Measurements from ENCODE around the gene C18orf63. TPM values are rescaled to one million over a fixed set of nuclear protein-coding genes. Genes with fewer than 3 reads are reported as not detected.
A peak's percentile ranks its signal among the peaks of the same experiment; 100 is the strongest.
"Not testable (repeated sequence)": the region's sequence is repeated elsewhere in the genome, so short reads cannot be mapped to it uniquely, and the experiment has no call there.

The C18orf63 gene
- total RNA-seq, 1 donor = not detected

GRCh38 chr18:74326231-74326630, 10.6 kb downstream of the C18orf63 start:
- no peak for DNase-seq (ENCODE audit: low read depth in 2 of 3, low spot score in 2 of 3)

DNA sequence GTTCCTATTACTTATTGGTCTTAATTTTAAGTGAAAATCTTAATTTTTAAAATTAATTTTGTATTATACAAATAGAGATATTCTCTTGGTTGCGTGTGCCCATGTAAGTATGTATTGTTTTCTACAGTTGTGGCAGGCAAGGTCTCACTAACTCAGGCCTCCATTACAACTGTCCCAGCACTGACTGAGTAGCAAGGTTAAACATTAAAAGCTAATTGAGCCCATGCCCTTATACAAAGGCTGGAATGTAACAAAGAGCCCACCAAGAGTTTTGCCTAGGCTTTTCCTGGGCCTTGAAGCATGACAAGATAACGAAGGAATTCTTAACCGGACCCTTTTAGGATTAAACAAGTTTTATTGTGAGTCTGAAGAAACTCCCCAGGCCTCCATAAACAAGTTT, 11.2 kb downstream of the C18orf63 start:
- not testable (repeated sequence) for DNase-seq (ENCODE audit: low read depth in 2 of 3, low spot score in 2 of 3)

DNA sequence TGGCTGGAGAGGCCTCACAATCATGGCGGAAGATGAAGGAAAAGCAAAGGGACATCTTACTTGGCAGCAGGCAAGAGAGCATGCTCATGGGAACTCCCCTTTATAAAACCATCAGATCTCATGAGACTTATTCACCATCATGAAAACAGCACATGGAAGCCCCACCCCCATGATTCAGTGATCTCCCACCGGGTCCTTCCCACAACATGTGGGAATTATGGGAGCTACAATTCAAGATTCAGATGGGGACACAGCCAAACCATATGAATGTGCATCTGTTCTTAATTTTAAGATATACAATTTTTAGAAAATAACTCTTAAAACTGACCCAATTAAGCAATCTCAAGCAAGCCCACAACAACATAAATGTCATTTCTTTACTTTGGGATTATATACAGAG, 12.6 kb downstream of the C18orf63 start:
- DNase-seq (ENCODE audit: low read depth in 2 of 3, low spot score in 2 of 3) = no peak

- no peak for DNase-seq (ENCODE audit: low read depth in 2 of 3, low spot score in 2 of 3)
These were observed 14.1 kb downstream of the C18orf63 start for GRCh38 chr18:74329688-74330205.

DNA sequence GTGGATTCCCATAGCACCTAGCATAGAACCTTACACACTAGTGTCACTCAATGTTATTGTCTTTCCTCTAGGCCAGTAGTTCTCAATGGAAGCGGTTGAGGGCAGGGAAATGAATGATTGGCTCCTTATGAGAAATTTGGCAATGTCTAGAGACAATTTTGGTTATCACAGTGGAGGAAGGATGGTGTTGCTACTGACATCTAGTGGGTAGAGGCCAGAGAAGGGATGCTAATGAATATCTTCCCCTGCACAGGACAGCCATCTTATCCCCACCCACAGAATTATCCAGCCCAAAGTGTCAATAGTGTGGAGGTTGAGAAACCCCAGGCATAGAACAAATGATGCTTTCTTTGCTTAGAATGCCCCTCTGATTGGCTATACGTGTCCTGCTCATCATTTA, 15.8 kb downstream of the C18orf63 start:
- DNase-seq (ENCODE audit: low read depth in 2 of 3, low spot score in 2 of 3) = peak in 2 of 3 donors; percentile 17 to 28

DNA sequence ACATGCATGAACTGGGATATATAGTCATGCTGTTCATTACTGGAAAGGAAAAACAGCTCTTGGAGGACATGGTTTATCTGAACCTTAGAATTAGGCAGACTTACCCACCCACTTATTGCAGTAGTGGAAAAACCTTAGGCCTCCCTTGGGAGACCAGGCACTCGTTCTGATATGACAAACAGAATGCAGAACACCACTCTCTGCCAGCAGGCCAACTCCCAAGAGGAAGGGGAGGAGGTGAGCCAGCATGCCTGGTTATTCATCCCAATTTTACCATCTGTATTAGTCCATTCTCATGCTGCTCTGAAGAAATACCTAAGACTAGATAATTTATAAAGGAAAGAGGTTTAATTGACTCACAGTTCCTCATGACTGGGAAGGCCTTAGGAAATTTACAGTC, 17.5 kb downstream of the C18orf63 start:
- no peak for DNase-seq (ENCODE audit: low read depth in 2 of 3, low spot score in 2 of 3)

DNA sequence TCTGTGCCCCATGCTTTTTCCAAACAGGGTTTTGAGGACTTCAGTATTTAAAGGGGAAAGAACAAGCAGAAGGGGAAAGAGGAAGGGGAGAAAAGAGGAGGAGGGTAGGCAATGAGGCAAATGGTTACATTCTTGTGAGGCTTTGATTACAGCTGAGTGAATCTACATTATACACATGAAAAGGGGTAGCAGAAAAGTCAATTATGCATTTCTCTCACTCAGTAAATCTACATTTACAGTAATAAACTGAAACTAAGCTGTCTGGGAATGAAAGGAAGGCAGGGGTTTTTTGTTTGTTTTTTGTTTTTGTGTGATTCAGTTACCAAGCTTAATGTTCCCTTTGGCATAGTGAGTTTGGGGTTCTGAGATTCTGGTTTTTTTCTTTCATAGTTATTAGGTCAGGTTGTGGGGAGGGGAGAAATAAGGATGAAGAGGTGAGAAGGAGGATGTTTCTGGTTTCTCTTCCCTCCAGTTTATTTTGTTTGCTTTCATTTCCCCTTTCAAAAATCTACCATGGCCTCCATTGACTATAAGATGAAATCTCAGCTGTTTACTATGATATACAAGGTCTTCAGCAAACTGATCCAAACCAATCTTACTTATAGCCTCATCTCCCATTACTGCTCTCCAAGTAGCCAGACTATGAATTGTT, 18.7 kb downstream of the C18orf63 start:
- DNase-seq (ENCODE audit: low read depth in 2 of 3, low spot score in 2 of 3) = no peak

DNA sequence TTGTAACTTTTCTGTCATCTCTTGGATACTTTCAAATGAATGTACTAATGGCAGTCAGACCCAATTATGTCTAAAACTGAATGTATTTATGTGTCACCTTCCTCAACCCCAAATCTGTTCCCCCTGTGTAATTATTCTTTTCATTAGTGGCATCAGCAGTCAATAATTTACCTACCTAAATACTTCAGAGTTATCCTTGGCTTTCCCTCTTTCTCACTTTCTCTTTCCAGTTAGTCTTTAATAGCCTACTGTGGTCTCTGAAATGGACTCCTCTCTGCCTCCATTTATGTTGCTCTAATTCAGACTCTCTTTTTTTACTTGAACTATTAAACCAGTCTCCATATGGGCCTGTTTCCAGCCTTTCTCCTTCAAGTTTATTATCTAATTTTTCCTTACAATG, 21.0 kb downstream of the C18orf63 start:
- DNase-seq (ENCODE audit: low read depth in 2 of 3, low spot score in 2 of 3) = no peak

- no peak for DNase-seq (ENCODE audit: low read depth in 2 of 3, low spot score in 2 of 3)
These were observed 21.7 kb downstream of the C18orf63 start for GRCh38 chr18:74337155-74337911.

- DNase-seq (ENCODE audit: low read depth in 2 of 3, low spot score in 2 of 3) = no peak
These were observed 22.3 kb downstream of the C18orf63 start for GRCh38 chr18:74337912-74338309.

DNA sequence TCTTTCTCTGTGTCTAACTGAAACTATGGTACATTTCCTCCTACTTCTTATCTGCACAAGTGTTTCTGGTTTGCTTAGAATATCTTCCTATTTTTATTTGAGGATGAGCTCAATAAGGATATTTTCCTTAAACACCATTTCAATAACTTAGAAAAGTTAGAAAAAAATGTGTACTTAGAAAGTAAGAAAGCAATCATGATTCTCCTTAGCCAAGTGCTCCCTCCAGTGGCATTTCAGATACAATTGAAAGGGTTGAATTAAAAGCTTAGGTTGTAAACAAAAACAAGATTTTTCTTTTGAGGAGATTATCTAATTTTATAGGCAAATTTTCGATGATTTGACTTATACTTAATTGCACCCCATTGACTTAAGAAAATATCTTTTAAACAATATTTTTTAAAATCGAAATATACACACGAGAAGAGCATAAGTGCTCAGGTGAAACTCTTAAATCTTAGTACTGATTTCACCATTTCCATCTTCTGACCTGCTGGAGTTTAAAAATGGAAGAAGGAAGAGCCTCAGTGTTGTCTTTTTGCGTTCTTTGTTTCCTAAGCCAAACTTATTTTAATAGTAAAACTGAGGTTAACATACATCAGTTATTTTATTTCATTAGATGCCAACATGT, 26.9 kb downstream of the C18orf63 start:
- peak in 2 of 3 donors; percentile 53 to 80 for DNase-seq (ENCODE audit: low read depth in 2 of 3, low spot score in 2 of 3)

DNA sequence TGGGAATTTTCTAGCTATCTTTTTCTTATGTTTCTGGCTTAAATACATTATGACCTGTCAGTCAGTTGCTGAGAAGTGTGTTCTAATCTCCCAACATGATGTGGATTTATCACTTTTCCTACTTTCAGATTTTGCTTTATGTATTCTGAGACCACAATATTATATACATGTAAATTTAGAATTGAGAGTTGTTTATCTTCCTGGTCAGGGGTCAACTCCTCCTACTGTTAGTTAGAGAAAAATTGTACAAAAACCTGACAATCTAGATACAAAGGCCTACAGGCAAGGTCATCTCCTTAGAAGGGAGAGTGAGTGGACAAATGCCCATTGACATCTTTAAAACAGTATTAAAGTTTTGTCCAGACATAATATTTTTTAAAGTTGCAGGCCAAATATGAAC, 30.6 kb downstream of the C18orf63 start:
- DNase-seq (ENCODE audit: low read depth in 2 of 3, low spot score in 2 of 3) = no peak

- no peak for DNase-seq (ENCODE audit: low read depth in 2 of 3, low spot score in 2 of 3)
These were observed 32.9 kb downstream of the C18orf63 start for GRCh38 chr18:74348581-74348980.

- peak in 2 of 3 donors; percentile 16 to 54 for DNase-seq (ENCODE audit: low read depth in 2 of 3, low spot score in 2 of 3)
These were observed 35.7 kb downstream of the C18orf63 start for GRCh38 chr18:74351354-74351753.

- peak; percentile 35 to 79 (median 62) for DNase-seq (ENCODE audit: low read depth in 2 of 3, low spot score in 2 of 3)
These were observed 37.6 kb downstream of the C18orf63 start for GRCh38 chr18:74353169-74353775.

DNA sequence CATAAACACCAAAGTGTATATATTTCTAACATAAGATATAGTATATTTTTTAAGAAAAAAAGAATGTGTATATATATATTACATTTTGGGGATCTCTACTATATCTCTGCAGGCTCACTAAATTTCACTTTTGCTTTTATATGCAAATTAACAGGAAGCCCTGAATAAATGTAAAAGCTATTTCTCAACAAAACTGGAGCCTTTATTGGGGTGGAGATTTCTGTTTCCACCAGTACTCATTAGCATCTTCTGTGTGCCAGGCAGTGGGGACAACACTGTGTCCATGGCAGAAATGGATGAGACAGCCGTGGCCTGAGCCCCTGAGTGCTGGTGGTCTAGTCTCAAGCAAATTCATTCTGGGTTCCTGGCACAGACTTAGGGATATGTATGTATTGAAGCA, 41.3 kb downstream of the C18orf63 start:
- peak in 1 of 3 donors; percentile 7 for DNase-seq (ENCODE audit: low read depth in 2 of 3, low spot score in 2 of 3)

GRCh38 chr18:74360852-74361655, 45.4 kb downstream of the C18orf63 start:
- DNase-seq (ENCODE audit: low read depth in 2 of 3, low spot score in 2 of 3) = no peak

DNA sequence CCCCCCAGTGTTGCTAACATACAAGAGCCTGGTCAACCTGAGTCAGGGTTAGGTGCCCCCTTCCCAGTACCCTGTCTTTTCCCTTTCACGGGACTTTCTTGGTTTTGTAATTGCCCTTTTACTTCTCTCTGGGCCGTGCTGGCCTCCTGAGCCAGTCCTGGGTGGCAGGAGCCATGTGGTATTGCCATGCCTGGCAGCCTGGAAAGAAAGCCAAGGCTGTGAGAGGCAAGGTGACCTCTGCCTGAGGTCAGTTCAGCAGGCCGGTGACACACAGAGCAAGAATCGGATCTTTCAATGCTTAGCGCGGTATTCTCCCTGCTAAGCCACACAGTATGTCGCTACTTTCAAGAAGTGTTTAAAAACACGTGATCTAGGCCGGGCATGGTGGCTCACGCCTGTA, 52.3 kb downstream of the C18orf63 start:
- DNase-seq (ENCODE audit: low read depth in 2 of 3, low spot score in 2 of 3) = no peak

GRCh38 chr18:74368901-74369705, 53.5 kb downstream of the C18orf63 start:
- no peak for DNase-seq (ENCODE audit: low read depth in 2 of 3, low spot score in 2 of 3)

GRCh38 chr18:74370115-74370514, 54.5 kb downstream of the C18orf63 start:
- DNase-seq (ENCODE audit: low read depth in 2 of 3, low spot score in 2 of 3) = no peak

Data from hematopoietic multipotent progenitor cell (in vitro differentiated cells).